ENCODE results near the gene ATP13A1.
"Not testable (repeated sequence)": the region's sequence is repeated elsewhere in the genome, so short reads cannot be mapped to it uniquely, and the experiment has no call there.

GRCh38 chr19:19598728-19599451, 64.6 kb downstream of the ATP13A1 start:
- not testable (repeated sequence) for TF ChIP-seq CTCF (conservative IDR thresholded peaks at IDR 0.05); EZH2 (IDR thresholded peaks at IDR 0.05; ENCODE audit: low read depth)
